ENCODE data around the gene OR13G1.

GRCh38 chr1:247627951-247628350 lies 51.6 kb downstream of the OR13G1 start:
- TF ChIP-seq POLR2AphosphoS5 (IDR thresholded peaks at IDR 0.05; ENCODE audit: low read depth, low read length) (no peak), SPI1 (IDR thresholded peaks at IDR 0.05; ENCODE audit: low read depth, low read length) (no peak), POLR2A (IDR thresholded peaks at IDR 0.05; ENCODE audit: low read depth, low read length) (no peak), TAF1 (IDR thresholded peaks at IDR 0.05; ENCODE audit: low read depth, low read length) (no peak)

Data from GM12891 (cell line).